ENCODE results near the gene DNAL4. TPM values are rescaled to one million over a fixed set of nuclear protein-coding genes. Genes with fewer than 3 reads are reported as not detected.

Gene DNAL4
- polyA plus RNA-seq, 1 donor from 2014 or later = 9.0 TPM

GRCh38 chr22:38766076-38766777, 27.7 kb downstream of the DNAL4 start:
- Mint-ChIP-seq H3K4me3 (no peak overlapping the region), H3K27me3 (no peaks in the 10 kb centered on the region), H3K9me3 (no peaks in the 10 kb centered on the region), H3K4me1 (peaks cover 3 to 4% (median 4%) of the 10 kb centered on the region in 3 donors), H3K27ac (no peak overlapping the region), H3K36me3 (no peaks in the 10 kb centered on the region)

- Mint-ChIP-seq H3K4me1 (peaks cover 22 to 25% (median 23%) of the 10 kb centered on the region in 3 donors), H3K27me3 (no peaks in the 10 kb centered on the region), H3K36me3 (no peaks in the 10 kb centered on the region), H3K4me3 (peak overlapping the region in 1 of 4 donors; percentile 28), H3K27ac (no peak overlapping the region), H3K9me3 (no peaks in the 10 kb centered on the region)
Measured at GRCh38 chr22:38762551-38762983, 31.4 kb downstream of the DNAL4 start.

GRCh38 chr22:38761202-38762162, 32.5 kb downstream of the DNAL4 start:
- Mint-ChIP-seq H3K4me3 (no peak overlapping the region), H3K4me1 (peaks cover 30 to 33% (median 32%) of the 10 kb centered on the region in 3 donors), H3K27me3 (no peaks in the 10 kb centered on the region), H3K36me3 (no peaks in the 10 kb centered on the region), H3K9me3 (no peaks in the 10 kb centered on the region), H3K27ac (no peak overlapping the region)

GRCh38 chr22:38760477-38761201, 33.3 kb downstream of the DNAL4 start:
- Mint-ChIP-seq H3K9me3 (no peaks in the 10 kb centered on the region), H3K27ac (peak overlapping the region in 2 of 3 donors; percentile 46 to 47), H3K4me3 (peak overlapping the region in 2 of 4 donors; percentile 36 to 75), H3K4me1 (peaks cover 30 to 34% (median 32%) of the 10 kb centered on the region in 3 donors), H3K27me3 (no peaks in the 10 kb centered on the region), H3K36me3 (no peaks in the 10 kb centered on the region)

GRCh38 chr22:38759005-38759404, 34.9 kb downstream of the DNAL4 start:
- Mint-ChIP-seq H3K4me1 (peaks cover 32 to 35% (median 34%) of the 10 kb centered on the region in 3 donors), H3K36me3 (no peaks in the 10 kb centered on the region), H3K27ac (peak overlapping the region in 2 of 3 donors; percentile 46 to 63), H3K9me3 (no peaks in the 10 kb centered on the region), H3K27me3 (no peaks in the 10 kb centered on the region), H3K4me3 (peak overlapping the region; percentile 12 to 99 (median 85))

- H3K4me1 Mint-ChIP-seq = peaks cover 37 to 41% (median 40%) of the 10 kb centered on the region in 3 donors
- peaks cover 1% of the 10 kb centered on the region for H3K36me3 Mint-ChIP-seq
- peak overlapping the region; percentile 34 to 99 (median 85) for H3K4me3 Mint-ChIP-seq
- peak overlapping the region; percentile 46 to 63 (median 51) for H3K27ac Mint-ChIP-seq
- no peaks in the 10 kb centered on the region for H3K27me3 Mint-ChIP-seq
- no peaks in the 10 kb centered on the region for H3K9me3 Mint-ChIP-seq
Measured at GRCh38 chr22:38758276-38758945, 35.5 kb downstream of the DNAL4 start.

GRCh38 chr22:38757464-38757757, 36.5 kb downstream of the DNAL4 start:
- peak overlapping the region in 2 of 3 donors; percentile 63 to 88 for H3K27ac Mint-ChIP-seq
- H3K27me3 Mint-ChIP-seq = no peaks in the 10 kb centered on the region
- peaks cover 3% of the 10 kb centered on the region for H3K36me3 Mint-ChIP-seq
- peaks cover 41 to 44% (median 42%) of the 10 kb centered on the region in 3 donors for H3K4me1 Mint-ChIP-seq
- H3K9me3 Mint-ChIP-seq = no peaks in the 10 kb centered on the region
- peak overlapping the region in 3 of 4 donors; percentile 86 to 99 (median 91) for H3K4me3 Mint-ChIP-seq

- Mint-ChIP-seq H3K9me3 (no peaks in the 10 kb centered on the region), H3K27me3 (no peaks in the 10 kb centered on the region), H3K4me3 (peak overlapping the region; percentile 86 to 99 (median 94)), H3K36me3 (peaks cover 4% of the 10 kb centered on the region), H3K4me1 (peaks cover 46 to 47% (median 46%) of the 10 kb centered on the region in 3 donors), H3K27ac (peak overlapping the region; percentile 76 to 94 (median 88))
Measured at GRCh38 chr22:38756711-38757463, 37.1 kb downstream of the DNAL4 start.

GRCh38 chr22:38755911-38756532, 37.9 kb downstream of the DNAL4 start, which contains the start of gene SUN2:
Gene SUN2, minus strand, starts transcription at chr22:38755998. Its CDS starts 3,370 bp downstream, at chr22:38752628.
- Mint-ChIP-seq H3K9me3 (no peaks in the 10 kb centered on the region), H3K36me3 (peaks cover 10% of the 10 kb centered on the region), H3K27ac (peak within 1 kb of the TSS; percentile 92 to 96 (median 94)), H3K4me3 (peak within 1 kb of the TSS; percentile 96 to 99 (median 98)), H3K27me3 (no peaks in the 10 kb centered on the region), H3K4me1 (peaks cover 51 to 55% (median 53%) of the 10 kb centered on the region in 3 donors)

- Mint-ChIP-seq H3K27ac (peak overlapping the region; percentile 76 to 96 (median 92)), H3K27me3 (no peaks in the 10 kb centered on the region), H3K4me3 (peak overlapping the region; percentile 96 to 99 (median 98)), H3K4me1 (peaks cover 51 to 53% (median 52%) of the 10 kb centered on the region in 3 donors), H3K36me3 (peaks cover 10% of the 10 kb centered on the region), H3K9me3 (no peaks in the 10 kb centered on the region)
Measured at GRCh38 chr22:38755155-38755910, 38.6 kb downstream of the DNAL4 start.

GRCh38 chr22:38754751-38755154, 39.2 kb downstream of the DNAL4 start:
- Mint-ChIP-seq H3K36me3 (peaks cover 10% of the 10 kb centered on the region), H3K27ac (peak overlapping the region; percentile 76 to 96 (median 92)), H3K4me3 (peak overlapping the region; percentile 95 to 99 (median 98)), H3K27me3 (no peaks in the 10 kb centered on the region), H3K4me1 (peaks cover 46 to 53% (median 50%) of the 10 kb centered on the region in 3 donors), H3K9me3 (no peaks in the 10 kb centered on the region)

GRCh38 chr22:38753948-38754750, 39.8 kb downstream of the DNAL4 start:
- Mint-ChIP-seq H3K36me3 (peaks cover 10% of the 10 kb centered on the region), H3K9me3 (no peaks in the 10 kb centered on the region), H3K27me3 (no peaks in the 10 kb centered on the region), H3K27ac (peak overlapping the region; percentile 76 to 96 (median 92)), H3K4me1 (peaks cover 45 to 52% (median 49%) of the 10 kb centered on the region in 3 donors), H3K4me3 (peak overlapping the region; percentile 95 to 99 (median 98))

Measured in IgD-negative memory B cell (primary cell).